ENCODE measurements around the gene ZNF592. TPM values are rescaled to one million over a fixed set of nuclear protein-coding genes. Genes with fewer than 3 reads are reported as not detected.
A peak's percentile ranks its signal among the peaks of the same experiment; 100 is the strongest.

The ZNF592 gene
- total and polyA plus RNA-seq, 2 experiments from 2014 or later, result 8.1 to 19.2 TPM

- no peaks in the 10 kb centered on the region for H3K27me3 ChIP-seq
Observed at GRCh38 chr15:84799511-84800187, 51.3 kb downstream of the ZNF592 start.

GRCh38 chr15:84800365-84800806 is 52.0 kb downstream of the ZNF592 start:
- DNase-seq (ENCODE audit: low read depth in 1 of 2, low spot score in 1 of 2), result no peak
- Histone ChIP-seq H3K9me3 (ENCODE audit: low read depth) (no peaks in the 10 kb centered on the region), H3K36me3 (peaks cover 32% of the 10 kb centered on the region), H3K27ac (no peak overlapping the region), H3K27me3 (no peaks in the 10 kb centered on the region), H3K4me3 (no peak overlapping the region), H3K4me1 (ENCODE audit: low read depth) (no peaks in the 10 kb centered on the region)
- TF ChIP-seq CTCF (IDR thresholded peaks at IDR 0.05; ENCODE audit: low read depth, low read length), result no peak

More at GRCh38 chr15:84799511-84800187, 51.3 kb downstream of the ZNF592 start:
- no peak overlapping the region for H3K4me3 ChIP-seq
- H3K36me3 ChIP-seq, result peaks cover 37% of the 10 kb centered on the region
- no peak for TF ChIP-seq CTCF (IDR thresholded peaks at IDR 0.05; ENCODE audit: low read depth, low read length)
- H3K4me1 ChIP-seq (ENCODE audit: low read depth), result no peaks in the 10 kb centered on the region
- H3K27ac ChIP-seq, result no peak overlapping the region
- no peak for DNase-seq (ENCODE audit: low read depth in 1 of 2, low spot score in 1 of 2)
- no peaks in the 10 kb centered on the region for H3K9me3 ChIP-seq (ENCODE audit: low read depth)

- H3K4me1 ChIP-seq (ENCODE audit: low read depth), result no peaks in the 10 kb centered on the region
- H3K27ac ChIP-seq, result peak overlapping the region; percentile 26
- no peaks in the 10 kb centered on the region for H3K27me3 ChIP-seq
- no peak overlapping the region for H3K4me3 ChIP-seq
- TF ChIP-seq CTCF (IDR thresholded peaks at IDR 0.05; ENCODE audit: low read depth, low read length), result no peak
- no peak for DNase-seq (ENCODE audit: low read depth in 1 of 2, low spot score in 1 of 2)
- peaks cover 14% of the 10 kb centered on the region for H3K36me3 ChIP-seq
- H3K9me3 ChIP-seq (ENCODE audit: low read depth), result no peaks in the 10 kb centered on the region
Observed at GRCh38 chr15:84804005-84804900, 55.9 kb downstream of the ZNF592 start.

- Histone ChIP-seq H3K36me3 (peaks cover 12% of the 10 kb centered on the region), H3K4me1 (ENCODE audit: low read depth) (peaks cover 3% of the 10 kb centered on the region), H3K27ac (no peak overlapping the region), H3K27me3 (no peaks in the 10 kb centered on the region), H3K4me3 (no peak overlapping the region), H3K9me3 (ENCODE audit: low read depth) (no peaks in the 10 kb centered on the region)
- no peak for DNase-seq (ENCODE audit: low read depth in 1 of 2, low spot score in 1 of 2)
- no peak for TF ChIP-seq CTCF (IDR thresholded peaks at IDR 0.05; ENCODE audit: low read depth, low read length)
Observed at GRCh38 chr15:84805221-84805620, 56.8 kb downstream of the ZNF592 start.

GRCh38 chr15:84807228-84807627 is 58.8 kb downstream of the ZNF592 start:
- Histone ChIP-seq H3K36me3 (no peaks in the 10 kb centered on the region), H3K4me3 (no peak overlapping the region), H3K27me3 (no peaks in the 10 kb centered on the region), H3K4me1 (ENCODE audit: low read depth) (peaks cover 3% of the 10 kb centered on the region), H3K9me3 (ENCODE audit: low read depth) (no peaks in the 10 kb centered on the region), H3K27ac (no peak overlapping the region)
- TF ChIP-seq CTCF (IDR thresholded peaks at IDR 0.05; ENCODE audit: low read depth, low read length), result no peak
- no peak for DNase-seq (ENCODE audit: low read depth in 1 of 2, low spot score in 1 of 2)
